Measurements from ENCODE around the gene RNF141. TPM values are rescaled to one million over a fixed set of nuclear protein-coding genes. Genes with fewer than 3 reads are reported as not detected.

Gene RNF141
- total RNA-seq, 6 donors from 2014 or later: 13.2 to 74.6 (median 43.1) TPM

DNA sequence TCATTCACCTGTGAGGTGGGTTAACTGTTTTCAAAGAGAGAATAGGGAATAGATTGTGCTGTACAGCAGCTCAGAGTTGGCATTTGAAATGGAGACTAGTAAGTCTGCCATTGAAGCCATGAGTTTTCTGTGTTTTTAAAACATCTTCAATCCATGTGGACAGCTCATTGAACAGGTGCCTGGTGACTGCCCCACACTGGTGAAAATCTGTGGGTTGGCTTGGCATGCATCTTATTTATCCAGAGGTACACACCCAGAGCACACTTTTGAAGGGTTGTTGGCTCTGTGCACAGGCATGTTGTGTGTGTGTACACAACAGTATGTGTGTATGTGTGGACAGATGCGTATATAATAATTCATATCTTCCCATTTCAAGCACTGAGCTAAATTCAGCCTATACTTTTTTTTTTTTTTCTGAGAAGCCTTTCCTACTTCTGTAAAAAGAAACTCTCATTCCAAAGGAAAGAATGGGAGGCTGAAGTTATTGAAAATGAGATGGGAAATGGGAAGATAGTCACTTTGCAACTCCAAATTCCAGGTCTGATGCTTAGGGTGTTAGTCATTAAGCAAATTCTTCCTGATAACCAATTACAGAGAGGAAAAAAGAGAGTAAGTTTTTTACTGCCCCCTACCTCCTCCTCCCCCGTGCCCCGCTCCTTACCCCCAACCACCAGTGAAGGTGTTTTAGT lies 34.5 kb upstream of the RNF141 start:
- no peaks in the 10 kb centered on the region for H3K27me3 ChIP-seq
- no peak overlapping the region for H3K4me3 ChIP-seq
- peaks cover 9 to 19% (median 17%) of the 10 kb centered on the region in 4 donors for H3K4me1 ChIP-seq
- no peak for TF ChIP-seq POLR2A (IDR thresholded peaks at IDR 0.05)
- TF ChIP-seq EP300 (IDR thresholded peaks at IDR 0.05): no peak
- TF ChIP-seq POLR2AphosphoS5 (IDR thresholded peaks at IDR 0.05): no peak
- TF ChIP-seq, protein P1, sequence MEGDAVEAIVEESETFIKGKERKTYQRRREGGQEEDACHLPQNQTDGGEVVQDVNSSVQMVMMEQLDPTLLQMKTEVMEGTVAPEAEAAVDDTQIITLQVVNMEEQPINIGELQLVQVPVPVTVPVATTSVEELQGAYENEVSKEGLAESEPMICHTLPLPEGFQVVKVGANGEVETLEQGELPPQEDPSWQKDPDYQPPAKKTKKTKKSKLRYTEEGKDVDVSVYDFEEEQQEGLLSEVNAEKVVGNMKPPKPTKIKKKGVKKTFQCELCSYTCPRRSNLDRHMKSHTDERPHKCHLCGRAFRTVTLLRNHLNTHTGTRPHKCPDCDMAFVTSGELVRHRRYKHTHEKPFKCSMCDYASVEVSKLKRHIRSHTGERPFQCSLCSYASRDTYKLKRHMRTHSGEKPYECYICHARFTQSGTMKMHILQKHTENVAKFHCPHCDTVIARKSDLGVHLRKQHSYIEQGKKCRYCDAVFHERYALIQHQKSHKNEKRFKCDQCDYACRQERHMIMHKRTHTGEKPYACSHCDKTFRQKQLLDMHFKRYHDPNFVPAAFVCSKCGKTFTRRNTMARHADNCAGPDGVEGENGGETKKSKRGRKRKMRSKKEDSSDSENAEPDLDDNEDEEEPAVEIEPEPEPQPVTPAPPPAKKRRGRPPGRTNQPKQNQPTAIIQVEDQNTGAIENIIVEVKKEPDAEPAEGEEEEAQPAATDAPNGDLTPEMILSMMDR (IDR thresholded peaks at IDR 0.05): no peak
- H3K27ac ChIP-seq: no peak overlapping the region
- 85 to 96% methylated on average over 3 of the region's 3 CpGs for WGBS, 2 donors
- DNase-seq (no peak), ATAC-seq (ENCODE audit: low FRiP score in 2 of 2) (no peak)
- H3K9me3 ChIP-seq: no peaks in the 10 kb centered on the region
- peaks cover 0 to 8% (median 0%) of the 10 kb centered on the region in 4 donors for H3K36me3 ChIP-seq

DNA sequence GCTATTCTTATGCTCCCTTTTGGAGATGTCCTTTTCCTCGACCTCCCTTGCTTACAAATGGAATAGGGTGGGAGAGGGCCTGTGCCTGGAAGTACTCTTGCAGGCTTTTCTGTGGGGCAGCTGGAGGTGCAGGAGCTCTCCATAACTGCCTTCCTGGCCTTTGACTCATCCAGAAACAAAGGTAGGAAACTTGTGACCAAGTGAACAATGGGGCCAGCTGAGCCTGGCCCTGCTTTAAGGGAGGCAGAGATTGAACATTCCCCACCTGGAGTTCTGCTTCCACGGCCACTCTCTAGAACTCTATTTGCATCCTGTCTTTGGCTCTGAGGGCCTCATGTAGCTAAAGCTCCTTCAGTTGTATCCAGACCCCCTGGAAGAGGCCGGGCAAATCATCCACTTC lies 32.6 kb upstream of the RNF141 start:
- H3K27ac ChIP-seq: no peak overlapping the region
- DNase-seq (no peak), ATAC-seq (ENCODE audit: low FRiP score in 2 of 2) (no peak)
- no peaks in the 10 kb centered on the region for H3K27me3 ChIP-seq
- H3K36me3 ChIP-seq: peaks cover 0 to 4% (median 0%) of the 10 kb centered on the region in 4 donors
- 76 to 81% methylated on average over 3 of the region's 3 CpGs for WGBS, 2 donors
- H3K4me1 ChIP-seq: peaks cover 0 to 11% (median 6%) of the 10 kb centered on the region in 4 donors
- TF ChIP-seq EP300 (IDR thresholded peaks at IDR 0.05) (no peak), POLR2A (IDR thresholded peaks at IDR 0.05) (no peak), POLR2AphosphoS5 (IDR thresholded peaks at IDR 0.05) (no peak)
- TF ChIP-seq, protein P1 (IDR thresholded peaks at IDR 0.05): no peak
- no peaks in the 10 kb centered on the region for H3K9me3 ChIP-seq
- no peak overlapping the region for H3K4me3 ChIP-seq

DNA sequence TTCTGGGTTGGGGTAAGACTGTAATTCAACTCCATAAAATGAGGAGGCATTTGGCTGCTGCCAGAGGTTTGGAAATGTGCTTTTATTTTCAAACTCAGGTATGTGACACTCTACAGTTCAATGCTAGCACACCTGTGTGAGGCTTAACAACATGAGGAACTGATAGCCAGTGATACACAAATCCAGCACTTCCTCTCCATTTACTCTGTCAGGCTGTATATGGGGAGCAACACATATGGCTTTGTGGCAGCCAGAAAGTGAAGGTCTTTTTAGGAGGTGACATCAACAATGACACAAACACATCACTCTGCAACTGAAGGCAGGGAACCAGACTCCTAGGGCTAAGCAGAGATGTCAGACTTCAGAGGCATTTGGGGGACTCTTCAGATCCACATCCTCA lies 32.0 kb upstream of the RNF141 start:
- H3K27me3 ChIP-seq: no peaks in the 10 kb centered on the region
- TF ChIP-seq EP300 (IDR thresholded peaks at IDR 0.05): no peak
- TF ChIP-seq, protein P1 (IDR thresholded peaks at IDR 0.05): no peak
- TF ChIP-seq POLR2A (IDR thresholded peaks at IDR 0.05): no peak
- no peak for TF ChIP-seq POLR2AphosphoS5 (IDR thresholded peaks at IDR 0.05)
- no peak for ATAC-seq (ENCODE audit: low FRiP score in 2 of 2)

DNA sequence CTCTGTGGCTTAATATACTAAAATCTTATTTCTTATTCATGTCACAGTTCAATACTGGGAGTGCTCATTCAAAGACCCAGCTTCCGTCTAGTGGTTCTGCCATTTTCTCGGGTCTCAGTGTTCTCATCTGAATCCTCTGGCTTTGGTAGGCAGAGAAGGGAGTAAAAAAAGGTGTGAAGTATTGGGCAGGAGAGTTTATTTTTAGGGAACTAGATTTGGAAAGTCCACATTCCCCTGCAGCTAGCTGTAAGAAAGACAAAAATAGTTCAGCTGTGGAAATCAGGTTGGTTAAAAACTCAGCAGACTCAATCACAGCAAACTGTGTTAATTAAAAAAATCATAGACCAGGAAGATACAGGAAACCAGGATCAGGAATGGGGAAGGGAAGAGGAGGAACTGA lies 31.5 kb upstream of the RNF141 start:
- peaks cover 0 to 4% (median 0%) of the 10 kb centered on the region in 4 donors for H3K36me3 ChIP-seq
- no peak overlapping the region for H3K4me3 ChIP-seq
- no peak overlapping the region for H3K27ac ChIP-seq
- 90 to 92% methylated on average over 2 of the region's 2 CpGs for WGBS, 2 donors
- no peak for DNase-seq
- TF ChIP-seq EP300 (IDR thresholded peaks at IDR 0.05) (no peak), POLR2A (IDR thresholded peaks at IDR 0.05) (no peak), POLR2AphosphoS5 (IDR thresholded peaks at IDR 0.05) (no peak)
- TF ChIP-seq, protein P1 (IDR thresholded peaks at IDR 0.05): no peak
- peaks cover 0 to 11% (median 6%) of the 10 kb centered on the region in 4 donors for H3K4me1 ChIP-seq
- no peak for ATAC-seq (ENCODE audit: low FRiP score in 2 of 2)
- no peaks in the 10 kb centered on the region for H3K9me3 ChIP-seq
- H3K27me3 ChIP-seq: no peaks in the 10 kb centered on the region

More for the DNA sequence above, 32.0 kb upstream of the RNF141 start:
- Histone ChIP-seq H3K9me3 (no peaks in the 10 kb centered on the region), H3K4me1 (peaks cover 0 to 11% (median 7%) of the 10 kb centered on the region in 4 donors), H3K36me3 (peaks cover 0 to 4% (median 0%) of the 10 kb centered on the region in 4 donors), H3K4me3 (no peak overlapping the region), H3K27ac (no peak overlapping the region)
- DNase-seq: no peak

All from upper lobe of left lung (tissue), 6 donors.